ENCODE measurements around the gene C3. TPM values are rescaled to one million over a fixed set of nuclear protein-coding genes. Genes with fewer than 3 reads are reported as not detected.

The C3 gene
- polyA plus RNA-seq, 3 donors = 2.4 to 5.3 (median 3.2) TPM

DNA sequence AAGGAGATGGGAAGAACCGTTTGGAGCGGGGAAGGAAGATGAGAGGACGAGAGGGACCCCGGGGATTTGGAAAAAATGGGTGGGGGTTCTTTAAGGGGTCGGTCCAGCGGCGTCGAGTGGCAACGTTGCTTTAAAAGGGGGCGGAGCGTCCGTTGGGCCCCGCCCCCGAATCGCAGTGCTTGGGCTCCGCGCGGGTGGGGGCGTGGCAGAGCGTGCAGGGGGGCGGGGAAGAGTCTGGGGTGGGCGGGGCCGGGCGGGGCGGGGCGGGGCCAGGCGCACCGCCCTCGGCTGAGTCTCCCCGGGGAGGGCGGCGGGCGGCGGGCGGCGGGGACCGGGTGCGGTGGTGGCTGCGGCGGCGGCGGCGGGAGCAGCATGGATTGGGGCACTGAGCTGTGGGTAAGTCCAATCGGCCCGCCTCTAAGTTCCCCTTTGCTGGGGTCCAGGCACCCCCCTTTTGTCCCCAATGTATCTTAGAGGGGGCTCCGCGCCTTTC, 19.0 kb upstream of the C3 start, which contains the start of gene TRIP10:
TSS of gene TRIP10 (plus strand) at position 291 of the 493 bp plus-strand sequence. CDS start at position 373, 82 bp downstream.
- peaks cover 10 to 11% of the 10 kb centered on the region in 2 donors for H3K36me3 Mint-ChIP-seq
- H3K4me2 ChIP-seq (replicated peaks; ENCODE audit: extremely low read depth, low read length, poor library complexity, severe bottlenecking) = peak within 1 kb of the TSS; percentile 84
- H3K27ac Mint-ChIP-seq = peak within 1 kb of the TSS; percentile 89 to 95 (median 92)
- H3K36me3 ChIP-seq (replicated peaks in 1 of 2; ENCODE audit: control insufficient read depth in 1 of 2, insufficient read depth in 2 of 2, low read length in 2 of 2) = peaks cover 2 to 11% of the 10 kb centered on the region in 2 donors
- peak within 1 kb of the TSS; percentile 48 for H3K9ac ChIP-seq (ENCODE audit: insufficient read depth, low read length, poor library complexity, severe bottlenecking)
- no peaks in the 10 kb centered on the region for H3K9me3 ChIP-seq (replicated peaks in 1 of 2; ENCODE audit: control insufficient read depth in 1 of 2, insufficient read depth in 1 of 2, low read length in 2 of 2)
- H2AFZ ChIP-seq (ENCODE audit: insufficient read depth, low read depth, low read length, poor library complexity, severe bottlenecking) = peak within 1 kb of the TSS; percentile 76
- H3K4me1 Mint-ChIP-seq = peaks cover 47% of the 10 kb centered on the region
- peak; percentile 65 to 75 (median 72) for DNase-seq
- H3K27me3 ChIP-seq (ENCODE audit: control insufficient read depth in 2 of 2, insufficient read depth in 2 of 2, low read length in 2 of 2) = peaks cover 0 to 8% of the 10 kb centered on the region in 2 donors
- H3K4me3 Mint-ChIP-seq = peak within 1 kb of the TSS; percentile 90 to 95
- peaks cover 14% of the 10 kb centered on the region for H3K79me2 ChIP-seq (ENCODE audit: insufficient read depth, low read length)
- TF ChIP-seq CTCF (IDR thresholded peaks at IDR 0.05) = no peak
- WGBS (ENCODE audit: insufficient coverage) = 0% methylated on average over 13 of the region's 47 CpGs
- peaks cover 0 to 3% (median 0%) of the 10 kb centered on the region in 7 donors for H3K9me3 Mint-ChIP-seq
- H3K27me3 Mint-ChIP-seq (ENCODE audit: low read depth in 3 of 3) = peaks cover 9 to 27% (median 22%) of the 10 kb centered on the region in 3 donors
- peak within 1 kb of the TSS; percentile 60 to 67 for H3K27ac ChIP-seq (ENCODE audit: low read depth in 1 of 2, low read length in 2 of 2)
- peaks cover 50 to 56% of the 10 kb centered on the region in 2 donors for H3K4me1 ChIP-seq (ENCODE audit: control insufficient read depth in 1 of 2, insufficient read depth in 2 of 2, low read length in 2 of 2)
- intact Hi-C loops (cut with micrococcal nuclease) = loop anchor here (2.0 to 5.0 kb wide), 5 partner anchors 33 to 312 kb away; partner anchors contain the start of gene VAV1 (in 1 of the 2)
- H3K4me3 ChIP-seq (replicated peaks in 1 of 3; ENCODE audit: low read depth in 2 of 3, low read length in 3 of 3) = peak within 1 kb of the TSS; percentile 40 to 97 (median 48)
- H4K20me1 ChIP-seq (ENCODE audit: insufficient read depth, low read length) = peaks cover 11% of the 10 kb centered on the region

DNA sequence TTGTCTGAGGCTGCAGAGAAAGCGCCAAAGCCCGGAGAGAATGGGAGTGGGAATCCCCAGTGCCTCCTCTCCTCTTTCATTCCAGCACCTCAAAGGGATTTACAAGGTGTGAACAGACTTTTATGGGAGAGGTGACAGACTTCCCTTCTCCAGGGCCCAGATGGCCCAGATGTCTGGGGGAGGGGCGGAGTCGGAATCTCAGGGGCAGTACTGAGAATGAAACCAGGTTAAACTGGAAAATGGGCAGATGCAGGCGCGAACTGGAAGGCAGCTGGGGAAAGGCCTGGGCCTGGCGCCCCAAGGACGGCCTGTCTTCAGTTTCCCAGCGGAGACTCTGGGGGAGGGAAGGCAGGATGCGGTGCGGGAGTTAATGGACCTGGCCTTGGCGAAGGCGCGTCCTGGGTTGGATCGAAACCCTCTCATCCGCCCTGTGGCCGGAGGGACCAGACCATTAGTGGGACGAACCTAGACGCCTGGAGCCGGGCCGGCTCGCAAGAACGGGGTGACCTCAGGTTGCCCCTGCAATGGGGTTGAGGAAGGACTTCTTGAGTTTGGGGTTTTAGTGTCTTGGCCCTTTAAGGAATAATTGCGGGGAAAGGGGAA, 18.4 kb upstream of the C3 start:
- peaks cover 11% of the 10 kb centered on the region for H4K20me1 ChIP-seq (ENCODE audit: insufficient read depth, low read length)
- H3K36me3 ChIP-seq (replicated peaks in 1 of 2; ENCODE audit: control insufficient read depth in 1 of 2, insufficient read depth in 2 of 2, low read length in 2 of 2) = peaks cover 2 to 16% of the 10 kb centered on the region in 2 donors
- Mint-ChIP-seq H3K4me3 (peak overlapping the region; percentile 90 to 95), H3K9me3 (no peaks in the 10 kb centered on the region), H3K27me3 (ENCODE audit: low read depth in 3 of 3) (peaks cover 8 to 23% (median 22%) of the 10 kb centered on the region in 3 donors), H3K27ac (peak overlapping the region; percentile 89 to 95 (median 92)), H3K4me1 (peaks cover 48% of the 10 kb centered on the region), H3K36me3 (peaks cover 15 to 16% of the 10 kb centered on the region in 2 donors)
- H3K27ac ChIP-seq (ENCODE audit: low read depth in 1 of 2, low read length in 2 of 2) = peak overlapping the region; percentile 60 to 67
- intact Hi-C loops (cut with micrococcal nuclease) = loop anchor here (2.0 to 5.0 kb wide), 5 partner anchors 34 to 312 kb away; partner anchors contain the start of gene VAV1 (in 1 of the 2)
- peaks cover 14% of the 10 kb centered on the region for H3K79me2 ChIP-seq (ENCODE audit: insufficient read depth, low read length)
- H3K27me3 ChIP-seq (ENCODE audit: control insufficient read depth in 2 of 2, insufficient read depth in 2 of 2, low read length in 2 of 2) = peaks cover 0 to 8% of the 10 kb centered on the region in 2 donors
- no peak for TF ChIP-seq CTCF (IDR thresholded peaks at IDR 0.05)
- H3K4me2 ChIP-seq (replicated peaks; ENCODE audit: extremely low read depth, low read length, poor library complexity, severe bottlenecking) = peak overlapping the region; percentile 84
- peak overlapping the region; percentile 76 for H2AFZ ChIP-seq (ENCODE audit: insufficient read depth, low read depth, low read length, poor library complexity, severe bottlenecking)
- H3K4me1 ChIP-seq (ENCODE audit: control insufficient read depth in 1 of 2, insufficient read depth in 2 of 2, low read length in 2 of 2) = peaks cover 50 to 56% of the 10 kb centered on the region in 2 donors
- peak overlapping the region; percentile 24 for H3K9ac ChIP-seq (ENCODE audit: insufficient read depth, low read length, poor library complexity, severe bottlenecking)
- H3K4me3 ChIP-seq (replicated peaks in 1 of 3; ENCODE audit: low read depth in 2 of 3, low read length in 3 of 3) = peak overlapping the region; percentile 34 to 97 (median 40)
- DNase-seq = peak in 1 of 3 donors; percentile 33
- H3K9me3 ChIP-seq (replicated peaks in 1 of 2; ENCODE audit: control insufficient read depth in 1 of 2, insufficient read depth in 1 of 2, low read length in 2 of 2) = no peaks in the 10 kb centered on the region
- WGBS (ENCODE audit: insufficient coverage) = 10% methylated on average over 20 of the region's 24 CpGs

Data from CD14-positive monocyte (primary cell).